ENCODE measurements around the gene SPATA18. TPM values are rescaled to one million over a fixed set of nuclear protein-coding genes. Genes with fewer than 3 reads are reported as not detected.
"Not testable (repeated sequence)": the region's sequence is repeated elsewhere in the genome, so short reads cannot be mapped to it uniquely, and the experiment has no call there.

The SPATA18 gene
- total and polyA plus RNA-seq, 9 of the 15 experiments (the other 6 are each of a cell fraction or from before 2014, with no cell fraction given) = 0.09 TPM; not detected in 8

DNA sequence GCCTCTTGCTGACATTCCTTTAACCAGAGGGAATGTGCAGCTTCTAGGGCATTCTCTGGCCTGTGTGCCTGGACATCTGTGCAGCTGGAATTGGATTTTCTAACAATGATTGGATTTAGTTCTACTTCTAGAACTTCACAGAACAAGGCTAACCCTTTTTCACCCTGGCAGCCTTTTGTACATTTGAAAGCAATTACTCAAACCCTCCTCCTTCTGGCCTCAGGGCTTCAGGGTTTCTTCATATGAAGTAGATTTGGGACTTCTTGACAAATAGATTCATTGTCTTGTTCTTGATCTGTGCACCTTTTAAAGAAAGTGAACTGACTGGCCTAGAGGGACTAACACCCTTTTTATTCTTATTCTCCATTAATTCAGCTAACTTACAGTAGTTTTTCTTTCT is 30.1 kb downstream of the SPATA18 start:
- POLR2A ChIA-PET = no interaction called here
- H3K27me3 ChIP-seq (ENCODE audit: control insufficient read depth in 2 of 2, insufficient read depth in 2 of 2, low read length in 2 of 2) = 0 out of 5 replicates have a peak, but pooled peaks cover 2 to 5% of the 10 kb centered on the region in 2 experiments
- H3K9me1 ChIP-seq (ENCODE audit: control insufficient read depth, insufficient read depth, low read length) = no peaks in the 10 kb centered on the region
- no peak overlapping the region for H3K4me3 ChIP-seq
- H3K9me3 ChIP-seq (replicated peaks; ENCODE audit: control insufficient read depth, insufficient read depth, low read depth, low read length) = no peaks in the 10 kb centered on the region
- no peak for TF ChIP-seq ZKSCAN8 (CRISPR knock-in tag; IDR thresholded peaks at IDR 0.05)
- intact Hi-C loops (cut with micrococcal nuclease) = no loop called here
- no TSS peak for BruUV-seq (replicated peaks)
- no peak for FAIRE-seq
- no peak for ATAC-seq
- H3K4me2 ChIP-seq (ENCODE audit: insufficient read depth, low read length) = no peak overlapping the region
- no peaks in the 10 kb centered on the region for H4K20me1 ChIP-seq (replicated peaks; ENCODE audit: control insufficient read depth, insufficient read depth, low read length)
- H3K27ac ChIP-seq (ENCODE audit: extremely low read depth, low read depth, low read length) = no peak overlapping the region
- no peaks in the 10 kb centered on the region for H3K79me2 ChIP-seq (ENCODE audit: control insufficient read depth, insufficient read depth, low read length)
- in situ Hi-C loops (cut with MboI) = no loop called here
- no peak overlapping the region for H3K9ac ChIP-seq (ENCODE audit: insufficient read depth in 1 of 2, low read depth in 2 of 2, low read length in 2 of 2)
- H2AFZ ChIP-seq (ENCODE audit: low read depth, low read length) = no peak overlapping the region
- no peak for DNase-seq (ENCODE audit: extremely low read depth in 1 of 4, low spot score in 3 of 4)
- CTCF ChIA-PET (ENCODE audit: low intra/inter-chr PET ratio) = no interaction called here
- H3K36me3 ChIP-seq (ENCODE audit: control insufficient read depth, insufficient read depth, low read length) = no peaks in the 10 kb centered on the region
- no peaks in the 10 kb centered on the region for H3K4me1 ChIP-seq (replicated peaks in 1 of 2; ENCODE audit: control insufficient read depth in 2 of 2, insufficient read depth in 2 of 2, low read length in 2 of 2)

DNA sequence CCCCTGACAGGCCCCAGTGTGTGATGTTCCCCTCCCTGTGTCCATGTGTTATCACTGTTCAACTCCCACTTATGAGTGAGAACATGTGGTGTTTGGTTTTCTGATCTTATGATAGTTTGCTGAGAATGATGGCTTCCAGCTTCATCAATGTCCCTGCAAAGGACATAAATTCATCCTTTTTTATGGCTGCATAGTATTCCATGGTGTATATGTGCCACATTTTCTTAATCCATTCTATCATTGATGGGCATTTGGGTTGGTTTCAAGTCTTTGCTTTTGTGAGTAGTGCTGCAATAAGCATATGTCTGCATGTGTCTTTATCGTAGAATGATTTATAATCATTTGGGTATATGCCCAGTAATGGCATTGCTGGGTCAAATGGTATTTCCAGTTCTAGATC is 35.3 kb downstream of the SPATA18 start:
- CTCF ChIA-PET (ENCODE audit: low intra/inter-chr PET ratio); H3K27me3 ChIP-seq (ENCODE audit: control insufficient read depth in 2 of 2, insufficient read depth in 2 of 2, low read length in 2 of 2); FAIRE-seq; H4K20me1 ChIP-seq (replicated peaks; ENCODE audit: control insufficient read depth, insufficient read depth, low read length); BruUV-seq (replicated peaks); H3K4me3 ChIP-seq; in situ Hi-C loops (cut with MboI); H3K4me1 ChIP-seq (replicated peaks in 1 of 2; ENCODE audit: control insufficient read depth in 2 of 2, insufficient read depth in 2 of 2, low read length in 2 of 2); H3K9ac ChIP-seq (ENCODE audit: insufficient read depth in 1 of 2, low read depth in 2 of 2, low read length in 2 of 2); DNase-seq (ENCODE audit: extremely low read depth in 1 of 4, low spot score in 3 of 4); H2AFZ ChIP-seq (ENCODE audit: low read depth, low read length); H3K9me3 ChIP-seq (replicated peaks; ENCODE audit: control insufficient read depth, insufficient read depth, low read depth, low read length); H3K79me2 ChIP-seq (ENCODE audit: control insufficient read depth, insufficient read depth, low read length); H3K27ac ChIP-seq (ENCODE audit: extremely low read depth, low read depth, low read length); POLR2A ChIA-PET; intact Hi-C loops (cut with micrococcal nuclease); H3K36me3 ChIP-seq (ENCODE audit: control insufficient read depth, insufficient read depth, low read length); ATAC-seq; H3K4me2 ChIP-seq (ENCODE audit: insufficient read depth, low read length); H3K9me1 ChIP-seq (ENCODE audit: control insufficient read depth, insufficient read depth, low read length): not testable (repeated sequence)
- WGBS (ENCODE audit: insufficient coverage, low coverage, missing lambda C conversion rate) = 7% methylated on average over 1 of the region's 1 CpG
- TF ChIP-seq ZNF146 (CRISPR knock-in tag; IDR thresholded peaks at IDR 0.05; ENCODE audit: unreplicated experiment) = peak; percentile 65

Data from K562 (cell line).